T-helper 17 cell (primary cell): ENCODE data around the gene LETM1. TPM values are rescaled to one million over a fixed set of nuclear protein-coding genes. Genes with fewer than 3 reads are reported as not detected.

Experiments
- ATAC-seq: fragments of 150-1000 bp; cut with Tn5 transposase; 2 replicates; pipeline ENCODE4 v1.10.0; 2021; ENCODE audit warnings: mild to moderate bottlenecking, moderate library complexity
- DNase-seq, 3 donors: peaks; one replicate each; pipeline versions ENCODE4 v3.0.0 to v3.0.0-alpha.2; 2020 to 2021
- H3K9me3 ChIP-seq: one replicate; pipeline ENCODE4 v1.7.0; 2013; ENCODE audit warnings: low read length, mild to moderate bottlenecking; ENCODE audit not compliant: control insufficient read depth, poor library complexity, severe bottlenecking
- H3K27ac Mint-ChIP-seq: one replicate; pipeline ENCODE4 v1.8.0; 2022; ENCODE audit warnings: mild to moderate bottlenecking, moderate library complexity, mixed read lengths
- H3K27me3 Mint-ChIP-seq: one replicate; pipeline ENCODE4 v1.8.0; 2022; ENCODE audit warnings: mixed read lengths
- H3K36me3 Mint-ChIP-seq: one replicate; pipeline ENCODE4 v1.8.0; 2022; ENCODE audit warnings: low read depth, mixed read lengths
- H3K4me1 Mint-ChIP-seq: one replicate; pipeline ENCODE4 v1.8.0; 2022; ENCODE audit warnings: mild to moderate bottlenecking, mixed read lengths
- H3K4me3 Mint-ChIP-seq: one replicate; pipeline ENCODE4 v1.8.0; 2022; ENCODE audit warnings: mild to moderate bottlenecking, moderate library complexity, mixed read lengths
- total RNA-seq, 4 donors: library from RNA in 2 of 4; stranded (reverse) in 2 of 4; gene quantifications; one replicate each; pipeline ENCODE4 v1.2.3 and lab custom pipeline; 2022 to 2026

Gene LETM1
- total RNA-seq, 2 donors from 2014 or later, result 34.4 to 41.4 TPM

GRCh38 chr4:1763550-1764080, 92.3 kb downstream of the LETM1 start:
- peaks cover 7% of the 10 kb centered on the region for H3K4me1 Mint-ChIP-seq
- H3K27ac Mint-ChIP-seq, result no peak overlapping the region
- DNase-seq (no peak), ATAC-seq (no peak)
- peaks cover 15% of the 10 kb centered on the region for H3K27me3 Mint-ChIP-seq
- H3K4me3 Mint-ChIP-seq, result no peak overlapping the region
- no peaks in the 10 kb centered on the region for H3K36me3 Mint-ChIP-seq
- H3K9me3 ChIP-seq, result no peaks in the 10 kb centered on the region

- H3K27ac Mint-ChIP-seq, result no peak overlapping the region
Measured at GRCh38 chr4:1763070-1763549, 92.8 kb downstream of the LETM1 start.

GRCh38 chr4:1762264-1763010, 93.5 kb downstream of the LETM1 start:
- ATAC-seq (no peak), DNase-seq (no peak)
- no peak overlapping the region for H3K27ac Mint-ChIP-seq
- no peaks in the 10 kb centered on the region for H3K9me3 ChIP-seq
- H3K4me1 Mint-ChIP-seq, result peaks cover 5% of the 10 kb centered on the region
- no peak overlapping the region for H3K4me3 Mint-ChIP-seq
- H3K27me3 Mint-ChIP-seq, result peaks cover 15% of the 10 kb centered on the region
- no peaks in the 10 kb centered on the region for H3K36me3 Mint-ChIP-seq

More at GRCh38 chr4:1763070-1763549, 92.8 kb downstream of the LETM1 start:
- Mint-ChIP-seq H3K27me3 (peaks cover 15% of the 10 kb centered on the region), H3K4me1 (peaks cover 7% of the 10 kb centered on the region), H3K4me3 (no peak overlapping the region), H3K36me3 (no peaks in the 10 kb centered on the region)
- DNase-seq (no peak), ATAC-seq (no peak)
- no peaks in the 10 kb centered on the region for H3K9me3 ChIP-seq

Other genes starting within 250 kb of the LETM1 start
- 1 to 10 TPM; 2.4 to 3.1 TPM for gene FAM53A, start 171.8 kb downstream of the LETM1 start, total RNA-seq
- 10 to 100 TPM; 24.9 to 36.0 TPM for gene SLBP, start 143.8 kb downstream of the LETM1 start, total RNA-seq
- gene TMEM129, start 134.8 kb downstream of the LETM1 start, total RNA-seq, result 10 to 100 TPM; 18.4 to 18.5 TPM
- 10 to 100 TPM; 73.4 to 91.8 TPM for gene TACC3, start 134.6 kb downstream of the LETM1 start, total RNA-seq
- under 1 TPM in 1 of 2 donors, not detected in 1; 0.12 TPM for gene FGFR3, start 62.9 kb downstream of the LETM1 start, total RNA-seq
- 10 to 100 TPM; 55.0 to 62.2 TPM for gene NSD2, start 15.2 kb upstream of the LETM1 start, total RNA-seq
- gene NELFA, start 152.8 kb upstream of the LETM1 start, total RNA-seq, result 10 to 100 TPM; 40.7 to 47.2 TPM
- not detected for gene NAT8L, start 203.2 kb upstream of the LETM1 start, total RNA-seq